ENCODE results near the gene PPP1R12C. TPM values are rescaled to one million over a fixed set of nuclear protein-coding genes. Genes with fewer than 3 reads are reported as not detected.
"Not testable (repeated sequence)": the region's sequence is repeated elsewhere in the genome, so short reads cannot be mapped to it uniquely, and the experiment has no call there.

PPP1R12C gene
- polyA plus RNA-seq, 6 donors from 2014 or later, result 1.0 to 8.1 (median 3.2) TPM

DNA sequence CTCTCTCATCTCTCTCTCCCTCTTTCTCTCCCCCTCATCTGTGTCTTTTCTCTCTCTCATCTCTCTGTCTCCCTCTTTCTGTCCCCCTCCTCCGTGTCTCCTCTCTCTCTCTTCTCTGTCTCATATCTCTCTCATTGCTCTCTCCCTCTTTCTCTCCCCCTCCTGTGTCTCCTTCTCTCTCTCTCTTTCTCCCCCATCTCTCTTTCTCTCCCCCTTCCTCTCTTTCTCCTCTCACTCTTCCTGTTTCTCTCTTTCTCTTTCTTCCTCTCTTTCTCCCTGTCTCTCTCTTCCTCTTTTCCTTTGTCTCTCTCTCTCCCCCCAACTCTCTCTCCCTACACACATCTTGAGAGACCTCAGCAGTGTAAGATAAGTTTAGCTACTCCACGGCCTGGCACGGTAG, 49.6 kb downstream of the PPP1R12C start:
- H3K4me1 Mint-ChIP-seq, result peaks cover 9 to 21% (median 15%) of the 10 kb centered on the region in 3 donors
- DNase-seq (no peak), ATAC-seq (ENCODE audit: low read depth in 2 of 2) (no peak)
- peak overlapping the region in 2 of 8 donors; percentile 12 to 43 for H3K4me3 Mint-ChIP-seq
- H3K9me3 Mint-ChIP-seq, result peaks cover 6 to 20% (median 11%) of the 10 kb centered on the region in 7 donors
- H3K27ac Mint-ChIP-seq, result no peak overlapping the region
- peaks cover 39 to 69% (median 68%) of the 10 kb centered on the region in 3 donors for H3K27me3 Mint-ChIP-seq
- H3K36me3 Mint-ChIP-seq, result no peaks in the 10 kb centered on the region

DNA sequence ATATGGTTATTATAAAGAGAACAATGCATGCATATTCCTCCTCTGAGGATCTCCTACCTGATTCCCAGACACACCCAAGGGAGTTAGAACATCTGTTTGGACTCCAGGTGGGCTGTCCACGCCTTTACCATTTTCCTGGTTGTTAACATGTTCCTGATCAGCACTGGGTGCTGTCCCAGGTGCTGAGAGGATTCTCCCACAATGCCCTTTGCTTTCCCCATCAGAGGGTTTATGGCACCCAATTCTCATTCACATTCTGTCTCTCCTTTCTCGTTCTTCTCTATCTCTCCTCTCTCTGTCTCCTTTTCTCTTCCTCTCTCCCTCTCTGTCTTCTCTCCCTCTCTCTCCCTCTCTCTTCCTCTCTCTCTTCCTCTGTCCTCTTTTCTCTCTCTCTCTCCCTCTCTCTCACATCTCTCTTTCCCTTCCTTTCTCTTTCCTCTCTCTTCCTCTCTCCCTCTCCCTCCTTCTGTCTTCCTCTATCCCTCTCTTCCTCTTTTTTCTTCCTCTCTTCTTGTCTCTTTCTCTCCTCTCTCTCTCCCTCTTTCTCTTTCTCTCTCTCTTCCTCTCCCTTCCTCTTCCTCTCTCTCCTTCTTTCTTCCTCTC, 51.2 kb downstream of the PPP1R12C start:
- no peak for ATAC-seq (ENCODE audit: low read depth in 2 of 2)
- peaks cover 29 to 52% (median 52%) of the 10 kb centered on the region in 3 donors for H3K27me3 Mint-ChIP-seq
- no peak overlapping the region for H3K27ac Mint-ChIP-seq
- peaks cover 0 to 13% (median 8%) of the 10 kb centered on the region in 7 donors for H3K9me3 Mint-ChIP-seq
- no peaks in the 10 kb centered on the region for H3K36me3 Mint-ChIP-seq
- peaks cover 15 to 32% (median 15%) of the 10 kb centered on the region in 3 donors for H3K4me1 Mint-ChIP-seq
- peak overlapping the region in 1 of 8 donors; percentile 36 for H3K4me3 Mint-ChIP-seq
- no peak for DNase-seq

DNA sequence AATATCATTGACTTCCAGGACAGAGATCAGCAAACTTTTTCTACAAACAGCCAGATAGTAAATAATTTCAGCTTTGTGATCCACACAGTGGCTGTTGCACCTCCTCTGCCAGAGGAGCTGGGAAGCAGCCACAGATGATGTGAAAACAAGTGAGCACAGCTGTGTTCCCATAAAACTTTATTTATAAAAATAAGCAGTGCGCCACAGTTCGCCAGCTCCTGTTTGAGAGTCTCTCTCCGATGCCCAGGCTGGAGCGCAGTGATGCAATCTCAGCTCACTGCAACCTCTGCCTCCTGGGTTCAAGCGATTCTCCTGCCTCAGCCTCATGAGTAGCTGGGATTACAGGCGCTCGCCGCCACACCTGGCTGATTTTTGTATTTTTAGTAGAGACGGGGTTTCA, 51.9 kb downstream of the PPP1R12C start:
- H3K4me3 Mint-ChIP-seq, result peak overlapping the region in 2 of 8 donors; percentile 20 to 36
- not testable (repeated sequence) for ATAC-seq (ENCODE audit: low read depth in 2 of 2); H3K36me3 Mint-ChIP-seq; H3K27ac Mint-ChIP-seq; DNase-seq
- H3K27me3 Mint-ChIP-seq, result peaks cover 29 to 45% (median 45%) of the 10 kb centered on the region in 3 donors
- H3K4me1 Mint-ChIP-seq, result peaks cover 15 to 32% (median 16%) of the 10 kb centered on the region in 3 donors
- peaks cover 0 to 13% (median 8%) of the 10 kb centered on the region in 7 donors for H3K9me3 Mint-ChIP-seq

DNA sequence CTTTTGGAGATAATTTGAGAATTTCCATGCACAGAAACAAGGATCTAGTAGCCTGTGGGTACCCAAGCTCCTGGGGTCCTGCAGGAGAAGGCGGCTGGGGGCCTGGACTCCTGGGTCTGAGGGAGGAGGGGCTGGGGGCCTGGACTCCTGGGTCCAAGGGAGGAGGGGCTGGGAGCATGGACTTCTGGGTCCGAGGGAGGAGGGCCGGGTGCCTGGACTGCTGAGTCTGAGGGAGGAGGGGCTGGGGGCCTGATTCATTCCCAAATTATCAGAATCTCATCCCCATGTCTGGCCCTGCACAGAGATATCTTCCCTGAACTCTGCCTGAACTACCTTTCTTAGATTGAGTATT, 54.0 kb downstream of the PPP1R12C start:
- peaks cover 0 to 6% (median 4%) of the 10 kb centered on the region in 7 donors for H3K9me3 Mint-ChIP-seq
- peaks cover 19 to 30% (median 28%) of the 10 kb centered on the region in 3 donors for H3K27me3 Mint-ChIP-seq
- no peak for DNase-seq

DNA sequence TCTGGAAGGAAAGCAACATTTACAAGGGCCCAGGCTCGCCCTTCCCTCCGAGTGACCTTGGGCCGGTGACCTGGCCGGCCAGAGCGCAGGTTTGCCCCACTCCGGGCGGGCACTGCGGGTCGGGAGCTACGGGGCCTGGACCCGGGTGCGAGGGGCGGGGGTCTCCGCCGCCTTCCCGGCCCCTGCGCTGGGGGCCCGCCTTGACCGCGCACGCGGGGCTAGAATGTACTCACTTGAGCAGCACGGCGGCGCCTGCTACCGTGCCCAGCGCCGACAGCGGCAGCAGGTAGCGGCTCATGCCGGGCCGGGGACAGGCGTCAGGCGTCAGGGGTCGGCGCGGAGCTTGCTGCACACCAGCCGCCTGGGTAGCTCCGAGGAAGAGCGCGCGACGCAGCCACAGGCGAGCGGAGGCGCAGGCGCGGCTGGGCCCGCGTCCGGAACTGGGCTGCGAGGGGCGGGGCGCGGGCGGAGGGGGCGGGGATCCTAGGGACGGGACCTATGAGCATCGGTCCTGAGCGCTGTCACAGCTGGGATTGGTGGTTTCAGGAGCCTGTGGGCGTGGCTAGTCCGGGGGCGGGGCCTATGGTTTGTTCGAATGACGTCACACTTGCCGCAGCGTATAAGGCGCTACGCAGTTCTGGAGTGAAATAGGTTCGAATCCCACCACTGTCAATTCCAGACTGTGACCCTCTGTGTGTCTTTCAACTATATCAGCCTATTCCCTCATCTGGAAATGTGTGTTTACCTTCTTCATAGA, 54.5 kb downstream of the PPP1R12C start, which contains the start of gene RDH13:
RDH13 (minus strand) TSS at position 414 of the 757 bp plus-strand sequence; CDS start at position 298, 116 bp downstream.
- Mint-ChIP-seq H3K36me3 (peaks cover 0 to 8% of the 10 kb centered on the region in 2 donors), H3K4me1 (peaks cover 3 to 26% (median 11%) of the 10 kb centered on the region in 3 donors), H3K4me3 (peak within 1 kb of the TSS; percentile 80 to 95 (median 86)), H3K9me3 (peaks cover 0 to 6% (median 4%) of the 10 kb centered on the region in 7 donors), H3K27me3 (peaks cover 16 to 24% (median 23%) of the 10 kb centered on the region in 3 donors), H3K27ac (peak within 1 kb of the TSS; percentile 33 to 94 (median 84))
- DNase-seq, result peak; percentile 95
- peak; percentile 97 to 98 for ATAC-seq (ENCODE audit: low read depth in 2 of 2)

More for the DNA sequence above, 54.0 kb downstream of the PPP1R12C start:
- ATAC-seq (ENCODE audit: low read depth in 2 of 2), result no peak
- peak overlapping the region; percentile 72 to 95 (median 86) for H3K4me3 Mint-ChIP-seq
- H3K4me1 Mint-ChIP-seq, result peaks cover 6 to 31% (median 11%) of the 10 kb centered on the region in 3 donors
- H3K36me3 Mint-ChIP-seq, result peaks cover 0 to 4% of the 10 kb centered on the region in 2 donors
- H3K27ac Mint-ChIP-seq, result peak overlapping the region in 5 of 6 donors; percentile 33 to 91 (median 83)

DNA sequence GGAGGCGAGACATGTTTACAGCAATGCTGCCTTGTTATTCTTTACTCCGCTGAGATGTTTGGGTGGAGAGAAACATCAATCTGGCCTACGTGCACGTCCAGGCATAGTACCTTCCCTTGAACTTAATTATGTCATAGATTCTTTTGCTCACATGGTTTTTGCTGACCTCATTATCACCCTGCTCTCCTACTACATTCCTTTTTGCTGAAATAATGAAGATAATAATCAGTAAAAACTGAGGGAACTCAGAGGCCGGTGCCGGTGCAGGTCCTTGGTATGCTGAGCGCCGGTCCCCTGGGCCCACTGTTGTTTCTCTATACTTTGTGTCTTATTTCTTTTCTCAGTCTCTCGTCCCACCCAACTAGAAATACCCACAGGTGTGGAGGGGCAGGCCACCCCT, 57.1 kb downstream of the PPP1R12C start:
- Mint-ChIP-seq H3K36me3 (peaks cover 7 to 15% of the 10 kb centered on the region in 2 donors), H3K4me3 (peak overlapping the region in 3 of 8 donors; percentile 12 to 76 (median 71)), H3K4me1 (peaks cover 0 to 23% (median 11%) of the 10 kb centered on the region in 3 donors)
- not testable (repeated sequence) for H3K27ac Mint-ChIP-seq; H3K9me3 Mint-ChIP-seq; DNase-seq; H3K27me3 Mint-ChIP-seq; ATAC-seq (ENCODE audit: low read depth in 2 of 2)

DNA sequence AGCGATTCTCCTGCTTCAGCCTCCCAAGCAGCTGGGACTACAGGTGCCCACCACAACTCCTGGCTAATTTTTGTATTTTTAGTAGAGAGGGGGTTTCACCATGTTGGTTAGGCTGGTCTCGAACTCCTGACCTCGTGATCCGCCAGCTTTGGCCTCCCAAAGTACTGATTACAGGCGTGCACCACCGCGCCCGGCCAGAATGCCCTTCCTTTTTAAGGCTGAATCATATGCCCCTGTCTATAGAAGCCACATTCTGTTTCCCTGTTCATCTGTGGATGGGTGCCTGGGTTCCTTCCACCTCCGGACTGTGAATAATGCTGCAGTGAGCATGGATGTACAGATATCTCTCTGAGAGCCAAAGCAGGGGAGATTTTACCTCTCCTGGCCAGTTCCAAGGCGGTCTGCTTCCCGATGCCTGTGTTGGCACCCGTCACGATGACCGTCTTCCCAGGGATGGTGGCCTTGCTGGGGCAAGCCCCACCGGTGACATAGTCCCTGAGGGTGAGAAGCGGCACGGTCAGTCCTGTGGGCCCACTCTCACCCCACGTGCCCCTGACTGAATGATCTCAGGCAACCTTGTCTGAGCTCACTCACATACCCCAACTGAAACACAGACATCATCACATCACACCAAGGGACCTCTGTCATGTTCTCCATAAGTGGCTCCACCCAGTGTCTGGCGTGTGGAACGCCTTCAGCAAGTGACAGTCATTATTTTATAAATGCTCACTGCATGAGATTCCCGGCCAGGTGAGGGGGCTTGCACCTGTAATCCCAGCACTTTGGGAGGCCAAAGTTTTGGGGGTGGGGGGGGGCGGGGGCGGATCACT, 58.4 kb downstream of the PPP1R12C start:
- Mint-ChIP-seq H3K4me3 (peak overlapping the region in 2 of 8 donors; percentile 19 to 22), H3K4me1 (peaks cover 0 to 23% (median 11%) of the 10 kb centered on the region in 3 donors), H3K27me3 (peaks cover 0 to 4% (median 0%) of the 10 kb centered on the region in 3 donors), H3K9me3 (peaks cover 0 to 4% (median 0%) of the 10 kb centered on the region in 7 donors), H3K27ac (peak overlapping the region in 2 of 6 donors; percentile 41 to 54), H3K36me3 (peaks cover 7 to 15% of the 10 kb centered on the region in 2 donors)
- DNase-seq, result no peak
- ATAC-seq (ENCODE audit: low read depth in 2 of 2), result no peak

DNA sequence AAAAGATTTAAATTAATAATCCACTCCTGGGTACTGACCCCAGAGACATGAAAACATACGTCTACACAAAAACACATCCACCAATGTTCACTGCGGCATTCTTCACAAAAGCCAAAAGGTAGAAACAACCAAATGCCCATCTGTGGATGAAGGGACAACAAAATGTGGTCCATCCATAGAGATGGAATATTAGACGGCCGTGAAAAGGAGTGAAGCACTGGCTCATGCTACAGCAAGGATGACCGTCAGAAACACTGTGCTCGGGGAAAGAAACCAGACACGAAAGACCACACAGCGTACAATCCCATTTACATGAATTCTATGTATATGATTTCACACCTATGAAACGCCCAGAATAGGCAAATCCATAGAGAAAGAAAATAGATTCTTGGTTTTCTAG, 60.6 kb downstream of the PPP1R12C start:
- Mint-ChIP-seq H3K36me3 (peaks cover 7 to 15% of the 10 kb centered on the region in 2 donors), H3K4me3 (no peak overlapping the region), H3K27ac (peak overlapping the region in 1 of 6 donors; percentile 29), H3K4me1 (peaks cover 0 to 17% (median 5%) of the 10 kb centered on the region in 3 donors), H3K9me3 (peaks cover 0 to 2% (median 0%) of the 10 kb centered on the region in 7 donors), H3K27me3 (no peaks in the 10 kb centered on the region)
- no peak for DNase-seq
- ATAC-seq (ENCODE audit: low read depth in 2 of 2), result no peak

DNA sequence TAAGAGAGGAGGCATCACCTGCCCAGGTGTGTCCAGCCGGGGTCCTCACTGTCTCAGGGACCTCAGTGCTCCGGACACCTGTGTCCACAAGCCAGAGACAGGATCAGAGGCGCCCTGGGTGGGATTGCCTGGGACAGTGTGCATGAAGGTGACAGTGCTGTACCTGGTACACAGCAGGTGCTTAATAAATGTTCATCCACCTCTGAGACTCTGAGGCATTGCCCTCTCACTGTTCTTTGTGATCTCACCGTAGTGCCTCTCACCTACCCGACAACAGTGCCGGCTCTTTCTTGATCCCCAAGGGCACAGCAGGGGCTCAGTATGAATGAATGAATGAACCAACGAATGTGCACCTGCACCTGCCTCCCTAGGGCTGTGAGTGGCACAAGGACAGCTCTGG, 63.7 kb downstream of the PPP1R12C start:
- no peak for ATAC-seq (ENCODE audit: low read depth in 2 of 2)
- H3K36me3 Mint-ChIP-seq, result peaks cover 7 to 14% of the 10 kb centered on the region in 2 donors
- no peaks in the 10 kb centered on the region for H3K4me1 Mint-ChIP-seq

DNA sequence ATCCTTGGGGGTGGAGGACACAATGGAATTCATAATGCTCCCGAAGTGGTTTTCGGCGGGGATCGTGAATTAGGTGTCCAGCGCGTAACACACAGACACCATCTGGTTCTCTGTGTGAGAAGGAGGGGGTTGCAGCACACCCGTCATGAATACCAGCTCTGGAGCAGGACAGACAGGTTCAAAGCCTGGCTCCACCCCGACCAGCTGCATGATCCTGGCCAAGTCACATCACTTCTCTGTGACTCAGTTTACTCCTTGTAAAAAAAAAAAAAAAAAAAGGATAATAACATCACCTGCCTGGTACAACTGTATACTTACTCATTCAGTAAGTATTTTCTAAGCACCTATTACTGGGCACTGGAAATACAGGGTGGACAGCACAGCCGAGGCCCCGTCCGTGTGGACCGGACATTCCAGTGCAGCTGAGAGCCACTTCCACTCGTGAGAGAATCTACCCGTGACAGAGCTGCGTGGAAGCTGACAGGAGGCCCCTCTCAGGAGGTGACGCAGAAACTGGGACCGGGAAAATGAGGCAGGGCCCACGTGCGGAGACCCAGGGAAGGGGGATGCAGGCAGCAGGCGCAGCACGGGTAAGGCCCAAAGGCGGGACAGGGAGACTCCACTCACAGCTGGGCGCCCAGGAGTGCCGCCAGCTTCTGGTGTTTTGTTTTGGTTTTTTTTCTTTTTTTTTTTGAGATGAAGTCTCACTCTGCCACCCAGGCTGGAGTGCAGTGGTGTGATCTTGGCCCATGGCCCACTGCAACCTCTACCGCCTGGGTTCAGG, 66.5 kb downstream of the PPP1R12C start:
- Mint-ChIP-seq H3K4me1 (no peaks in the 10 kb centered on the region), H3K9me3 (peaks cover 0 to 2% (median 0%) of the 10 kb centered on the region in 7 donors), H3K4me3 (no peak overlapping the region), H3K36me3 (no peaks in the 10 kb centered on the region), H3K27me3 (no peaks in the 10 kb centered on the region), H3K27ac (no peak overlapping the region)
- ATAC-seq (ENCODE audit: low read depth in 2 of 2), result no peak
- no peak for DNase-seq

More for the DNA sequence above, 63.7 kb downstream of the PPP1R12C start:
- Mint-ChIP-seq H3K9me3 (peaks cover 0 to 2% (median 0%) of the 10 kb centered on the region in 7 donors), H3K27me3 (no peaks in the 10 kb centered on the region), H3K4me3 (no peak overlapping the region), H3K27ac (no peak overlapping the region)
- DNase-seq, result no peak

DNA sequence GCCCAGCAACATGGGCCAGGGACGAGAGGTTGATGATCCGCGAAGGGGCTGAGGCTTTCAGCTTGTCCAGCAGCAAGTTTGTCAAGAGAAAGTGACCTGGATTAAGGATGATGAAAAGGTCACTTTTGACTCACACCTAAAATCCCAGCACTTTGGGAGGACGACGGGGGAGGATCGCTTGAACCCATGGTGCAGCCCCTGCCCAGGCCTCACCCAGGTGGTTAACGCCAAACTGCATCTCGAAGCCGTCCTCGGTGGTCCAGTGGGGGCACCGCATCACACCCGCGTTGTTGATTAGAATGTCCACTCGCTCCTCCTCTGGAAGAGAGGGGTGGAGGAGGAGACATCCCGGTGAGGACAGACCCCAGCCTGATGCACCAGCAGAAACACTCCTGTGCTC, 69.0 kb downstream of the PPP1R12C start:
- peaks cover 0 to 5% of the 10 kb centered on the region in 2 donors for H3K36me3 Mint-ChIP-seq
- H3K27me3 Mint-ChIP-seq, result no peaks in the 10 kb centered on the region
- DNase-seq (no peak), ATAC-seq (ENCODE audit: low read depth in 2 of 2) (no peak)
- H3K9me3 Mint-ChIP-seq, result no peaks in the 10 kb centered on the region
- H3K4me3 Mint-ChIP-seq, result no peak overlapping the region
- no peaks in the 10 kb centered on the region for H3K4me1 Mint-ChIP-seq
- peak overlapping the region in 1 of 6 donors; percentile 44 for H3K27ac Mint-ChIP-seq

DNA sequence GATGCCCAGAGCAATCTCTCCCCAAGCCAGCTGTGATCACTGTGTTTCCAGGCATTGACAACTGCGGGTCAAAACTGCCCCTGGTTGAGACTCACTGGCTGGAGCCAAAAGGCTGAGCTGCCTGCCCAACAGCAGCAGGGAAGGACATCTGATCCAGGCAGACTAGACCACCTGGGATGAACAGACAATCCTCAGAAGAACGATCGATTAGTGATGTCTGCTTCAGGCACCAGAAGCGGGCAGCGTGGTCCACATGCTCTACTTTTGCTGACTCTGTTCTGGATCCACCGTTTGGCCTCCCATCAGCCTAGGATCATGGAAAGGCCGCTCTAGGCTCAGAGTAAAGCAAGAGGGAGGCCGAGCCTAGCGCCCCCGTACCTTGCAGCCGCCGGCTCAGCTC, 69.5 kb downstream of the PPP1R12C start:
- H3K36me3 Mint-ChIP-seq, result peaks cover 0 to 5% of the 10 kb centered on the region in 2 donors
- no peaks in the 10 kb centered on the region for H3K27me3 Mint-ChIP-seq

More for the DNA sequence above, 69.5 kb downstream of the PPP1R12C start:
- H3K4me1 Mint-ChIP-seq, result no peaks in the 10 kb centered on the region
- no peaks in the 10 kb centered on the region for H3K9me3 Mint-ChIP-seq
- no peak for DNase-seq
- H3K27ac Mint-ChIP-seq, result no peak overlapping the region
- ATAC-seq (ENCODE audit: low read depth in 2 of 2), result no peak
- no peak overlapping the region for H3K4me3 Mint-ChIP-seq

All from naive B cell (primary cell).